IgD-negative memory B cell (primary cell): ENCODE results near the gene SPDYC. TPM values are rescaled to one million over a fixed set of nuclear protein-coding genes. Genes with fewer than 3 reads are reported as not detected.

Experiments
- H3K27ac Mint-ChIP-seq, 3 donors: one replicate each; pipeline ENCODE4 v1.8.0; 2020 to 2022; ENCODE audit warnings: mild to moderate bottlenecking in 3 of 3, mixed read lengths in 3 of 3, moderate library complexity in 1 of 3
- H3K27me3 Mint-ChIP-seq: one replicate; pipeline ENCODE4 v1.8.0; 2021; ENCODE audit warnings: mixed read lengths
- H3K36me3 Mint-ChIP-seq: one replicate; pipeline ENCODE4 v1.8.0; 2020; ENCODE audit warnings: mild to moderate bottlenecking, mixed read lengths
- H3K4me1 Mint-ChIP-seq, 3 donors: one replicate each; pipeline ENCODE4 v1.8.0; 2020 to 2022; ENCODE audit warnings: mixed read lengths in 3 of 3, mild to moderate bottlenecking in 1 of 3
- H3K4me3 Mint-ChIP-seq, 4 donors: one replicate each; pipeline ENCODE4 v1.8.0; 2020 to 2022; ENCODE audit warnings: mild to moderate bottlenecking in 4 of 4, mixed read lengths in 4 of 4, moderate library complexity in 3 of 4
- H3K9me3 Mint-ChIP-seq, 3 donors: one replicate each; pipeline ENCODE4 v1.8.0; 2020 to 2021; ENCODE audit warnings: mixed read lengths in 3 of 3, mild to moderate bottlenecking in 1 of 3
- polyA plus RNA-seq: library from polyadenylated mRNA; unstranded; fragments of 300-500 nt; fragmentation: Illumina TruSeq; gene quantifications from one replicate; pipeline ENCODE4 v1.2.3, GENCODE V29; 2021

The SPDYC gene
- polyA plus RNA-seq, 1 donor from 2014 or later = not detected

GRCh38 chr11:65204143-65204542, 34.1 kb downstream of the SPDYC start:
- no peaks in the 10 kb centered on the region for H3K9me3 Mint-ChIP-seq
- H3K36me3 Mint-ChIP-seq = peaks cover 2% of the 10 kb centered on the region
- H3K4me1 Mint-ChIP-seq = peaks cover 0 to 4% (median 0%) of the 10 kb centered on the region in 3 donors
- no peak overlapping the region for H3K4me3 Mint-ChIP-seq
- H3K27me3 Mint-ChIP-seq = no peaks in the 10 kb centered on the region
- H3K27ac Mint-ChIP-seq = no peak overlapping the region

- H3K27me3 Mint-ChIP-seq = no peaks in the 10 kb centered on the region
- H3K36me3 Mint-ChIP-seq = peaks cover 2% of the 10 kb centered on the region
- H3K27ac Mint-ChIP-seq = no peak overlapping the region
- peaks cover 0 to 4% (median 0%) of the 10 kb centered on the region in 3 donors for H3K4me1 Mint-ChIP-seq
- no peak overlapping the region for H3K4me3 Mint-ChIP-seq
- H3K9me3 Mint-ChIP-seq = no peaks in the 10 kb centered on the region
Measured at GRCh38 chr11:65204646-65205601, 34.9 kb downstream of the SPDYC start.

GRCh38 chr11:65205602-65205967, 35.6 kb downstream of the SPDYC start:
- Mint-ChIP-seq H3K4me1 (peaks cover 0 to 4% (median 0%) of the 10 kb centered on the region in 3 donors), H3K4me3 (no peak overlapping the region), H3K9me3 (no peaks in the 10 kb centered on the region), H3K27me3 (no peaks in the 10 kb centered on the region), H3K27ac (no peak overlapping the region), H3K36me3 (peaks cover 2% of the 10 kb centered on the region)

GRCh38 chr11:65206441-65206841, 36.4 kb downstream of the SPDYC start:
- Mint-ChIP-seq H3K27ac (no peak overlapping the region), H3K4me1 (peaks cover 0 to 4% (median 0%) of the 10 kb centered on the region in 3 donors), H3K27me3 (no peaks in the 10 kb centered on the region), H3K36me3 (peaks cover 2% of the 10 kb centered on the region), H3K4me3 (no peak overlapping the region), H3K9me3 (no peaks in the 10 kb centered on the region)

- Mint-ChIP-seq H3K9me3 (no peaks in the 10 kb centered on the region), H3K27ac (no peak overlapping the region), H3K36me3 (peaks cover 2% of the 10 kb centered on the region), H3K4me1 (peaks cover 0 to 4% (median 0%) of the 10 kb centered on the region in 3 donors), H3K4me3 (no peak overlapping the region), H3K27me3 (no peaks in the 10 kb centered on the region)
Measured at GRCh38 chr11:65206901-65207300, 36.9 kb downstream of the SPDYC start.

GRCh38 chr11:65207918-65208784, 38.1 kb downstream of the SPDYC start:
- Mint-ChIP-seq H3K36me3 (peaks cover 2% of the 10 kb centered on the region), H3K27me3 (no peaks in the 10 kb centered on the region), H3K4me3 (no peak overlapping the region), H3K4me1 (peaks cover 0 to 4% (median 2%) of the 10 kb centered on the region in 3 donors), H3K27ac (no peak overlapping the region), H3K9me3 (no peaks in the 10 kb centered on the region)

- Mint-ChIP-seq H3K4me3 (no peak overlapping the region), H3K27ac (no peak overlapping the region), H3K36me3 (peaks cover 2% of the 10 kb centered on the region), H3K4me1 (peaks cover 0 to 5% (median 5%) of the 10 kb centered on the region in 3 donors), H3K27me3 (no peaks in the 10 kb centered on the region), H3K9me3 (no peaks in the 10 kb centered on the region)
Measured at GRCh38 chr11:65208785-65209710, 39.0 kb downstream of the SPDYC start.

- no peak overlapping the region for H3K4me3 Mint-ChIP-seq
- no peaks in the 10 kb centered on the region for H3K9me3 Mint-ChIP-seq
- no peak overlapping the region for H3K27ac Mint-ChIP-seq
- peaks cover 2% of the 10 kb centered on the region for H3K36me3 Mint-ChIP-seq
- H3K4me1 Mint-ChIP-seq = peaks cover 3 to 5% (median 5%) of the 10 kb centered on the region in 3 donors
- no peaks in the 10 kb centered on the region for H3K27me3 Mint-ChIP-seq
Measured at GRCh38 chr11:65209711-65210360, 39.8 kb downstream of the SPDYC start.

- Mint-ChIP-seq H3K27me3 (no peaks in the 10 kb centered on the region), H3K9me3 (no peaks in the 10 kb centered on the region), H3K4me1 (peaks cover 3 to 6% (median 5%) of the 10 kb centered on the region in 3 donors), H3K4me3 (no peak overlapping the region), H3K27ac (no peak overlapping the region), H3K36me3 (peaks cover 2% of the 10 kb centered on the region)
Measured at GRCh38 chr11:65210361-65210731, 40.3 kb downstream of the SPDYC start.

GRCh38 chr11:65210748-65211147, 40.7 kb downstream of the SPDYC start:
- no peaks in the 10 kb centered on the region for H3K9me3 Mint-ChIP-seq
- H3K4me3 Mint-ChIP-seq = no peak overlapping the region
- H3K4me1 Mint-ChIP-seq = peaks cover 3 to 9% (median 5%) of the 10 kb centered on the region in 3 donors
- peaks cover 2% of the 10 kb centered on the region for H3K36me3 Mint-ChIP-seq
- H3K27me3 Mint-ChIP-seq = no peaks in the 10 kb centered on the region
- no peak overlapping the region for H3K27ac Mint-ChIP-seq

- Mint-ChIP-seq H3K27me3 (no peaks in the 10 kb centered on the region), H3K9me3 (no peaks in the 10 kb centered on the region), H3K4me1 (peaks cover 3 to 9% (median 5%) of the 10 kb centered on the region in 3 donors), H3K27ac (no peak overlapping the region), H3K36me3 (peaks cover 2% of the 10 kb centered on the region), H3K4me3 (no peak overlapping the region)
Measured at GRCh38 chr11:65211293-65212105, 41.5 kb downstream of the SPDYC start.

- no peaks in the 10 kb centered on the region for H3K9me3 Mint-ChIP-seq
- no peaks in the 10 kb centered on the region for H3K27me3 Mint-ChIP-seq
- peaks cover 2% of the 10 kb centered on the region for H3K36me3 Mint-ChIP-seq
- H3K27ac Mint-ChIP-seq = no peak overlapping the region
- H3K4me1 Mint-ChIP-seq = peaks cover 3 to 9% (median 5%) of the 10 kb centered on the region in 3 donors
- no peak overlapping the region for H3K4me3 Mint-ChIP-seq
Measured at GRCh38 chr11:65212226-65212801, 42.3 kb downstream of the SPDYC start.
